BJ (cell line): ENCODE results near the gene SLC10A4. TPM values are rescaled to one million over a fixed set of nuclear protein-coding genes. Genes with fewer than 3 reads are reported as not detected.

Experiments used
- CTCF ChIA-PET: fragments of 350-600 bp; formaldehyde crosslinking; extraction: SDS; loops from one replicate; lab custom pipeline; 2021; ENCODE audit warnings: antibody characterized with exemption, inconsistent platforms; lab: Yijun Ruan, JAX
- POLR2A ChIA-PET: fragments of 300-600 bp; sonication (Branson Sonifier 250); formaldehyde crosslinking; extraction: SDS; loops from one replicate; lab custom pipeline; 2021; ENCODE audit warnings: antibody characterized with exemption; lab: Charles Lee
- DNase-seq: peaks from one replicate; pipeline ENCODE4 v3.0.0-alpha.2; 2011; ENCODE audit warnings: low read depth
- H3K27me3 ChIP-seq: 2 replicates; pipeline ENCODE4 v1.6.0; 2011; ENCODE audit warnings: low read length; ENCODE audit not compliant: control insufficient read depth, insufficient read depth
- H3K36me3 ChIP-seq: 2 replicates; pipeline ENCODE4 v1.5.1; 2011; ENCODE audit warnings: low read length; ENCODE audit not compliant: control insufficient read depth, insufficient read depth
- H3K4me3 ChIP-seq: 2 replicates; pipeline ENCODE4 v1.5.1; 2011; ENCODE audit warnings: low read depth, mild to moderate bottlenecking, control low read depth, low read length
- polyA plus RNA-seq: library from polyadenylated mRNA; depleted of rRNA; stranded (reverse); fragments of >200 nt; gene quantifications from 2 replicates; pipeline ENCODE4 v1.2.3, GENCODE V29; 2011; rRNA removed
- TF ChIP-seq, protein P1 (sequence below): IDR thresholded peaks from 2 replicates; pipeline ENCODE4 v1.5.1; 2011; ENCODE audit warnings: low read depth, mild to moderate bottlenecking, control low read depth, inconsistent platforms, low read length, moderate library complexity; ENCODE audit not compliant: insufficient read depth

Gene SLC10A4
- polyA plus RNA-seq, 1 experiment: not detected

DNA sequence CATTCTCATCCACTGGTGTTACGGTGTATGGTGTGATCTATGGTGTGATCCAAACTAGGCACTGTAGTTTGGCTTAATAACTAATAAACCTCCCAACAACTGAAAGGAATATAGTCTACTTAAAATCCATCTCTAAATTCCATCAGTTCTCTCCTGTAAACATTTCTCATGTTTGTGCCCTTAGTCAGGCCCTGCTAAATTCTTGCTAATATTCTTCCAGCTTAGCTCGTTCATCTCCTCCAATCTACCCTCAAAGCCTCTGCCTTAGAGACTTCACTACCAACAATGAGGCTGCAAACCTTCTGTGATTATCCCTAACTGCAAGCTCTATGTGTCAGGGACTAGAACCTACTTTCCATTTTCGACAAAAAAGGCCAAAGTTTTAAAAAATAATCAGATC, 35.0 kb downstream of the SLC10A4 start:
- CTCF ChIA-PET: interaction anchor here (1.0 to 2.0 kb wide), 2 partner anchors 15 to 28 kb away, joined by 3 to 4 read pairs; no protein-coding TSS in a partner anchor
- no peak for DNase-seq
- no peaks in the 10 kb centered on the region for H3K27me3 ChIP-seq
- POLR2A ChIA-PET: no interaction called here
- TF ChIP-seq, protein P1, sequence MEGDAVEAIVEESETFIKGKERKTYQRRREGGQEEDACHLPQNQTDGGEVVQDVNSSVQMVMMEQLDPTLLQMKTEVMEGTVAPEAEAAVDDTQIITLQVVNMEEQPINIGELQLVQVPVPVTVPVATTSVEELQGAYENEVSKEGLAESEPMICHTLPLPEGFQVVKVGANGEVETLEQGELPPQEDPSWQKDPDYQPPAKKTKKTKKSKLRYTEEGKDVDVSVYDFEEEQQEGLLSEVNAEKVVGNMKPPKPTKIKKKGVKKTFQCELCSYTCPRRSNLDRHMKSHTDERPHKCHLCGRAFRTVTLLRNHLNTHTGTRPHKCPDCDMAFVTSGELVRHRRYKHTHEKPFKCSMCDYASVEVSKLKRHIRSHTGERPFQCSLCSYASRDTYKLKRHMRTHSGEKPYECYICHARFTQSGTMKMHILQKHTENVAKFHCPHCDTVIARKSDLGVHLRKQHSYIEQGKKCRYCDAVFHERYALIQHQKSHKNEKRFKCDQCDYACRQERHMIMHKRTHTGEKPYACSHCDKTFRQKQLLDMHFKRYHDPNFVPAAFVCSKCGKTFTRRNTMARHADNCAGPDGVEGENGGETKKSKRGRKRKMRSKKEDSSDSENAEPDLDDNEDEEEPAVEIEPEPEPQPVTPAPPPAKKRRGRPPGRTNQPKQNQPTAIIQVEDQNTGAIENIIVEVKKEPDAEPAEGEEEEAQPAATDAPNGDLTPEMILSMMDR: no peak
- peaks cover 12% of the 10 kb centered on the region for H3K36me3 ChIP-seq
- no peak overlapping the region for H3K4me3 ChIP-seq

DNA sequence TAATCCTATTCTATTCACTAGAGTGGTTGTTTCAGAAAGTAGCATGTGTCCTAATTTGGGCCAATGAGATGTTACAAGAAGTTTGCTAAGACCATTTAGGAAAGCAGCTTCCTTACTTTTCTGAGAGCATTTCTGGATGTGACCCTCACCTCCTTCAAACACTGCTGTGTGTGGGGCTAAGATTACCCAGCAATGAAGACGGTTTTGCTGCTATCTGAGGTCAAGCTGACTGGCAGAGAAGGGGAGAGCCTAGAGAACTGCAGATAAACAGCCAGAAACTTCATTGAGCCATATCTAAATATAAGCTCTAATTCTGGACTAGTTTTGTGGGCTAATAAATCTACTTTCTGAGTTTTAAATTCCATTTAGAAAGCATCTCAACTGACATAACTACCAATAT, 43.3 kb downstream of the SLC10A4 start:
- TF ChIP-seq, protein P1: no peak
- ChIA-PET POLR2A (no interaction called here), CTCF (interaction anchor here (0.7 to 2.1 kb wide), 3 partner anchors 10 to 20 kb away, joined by 3 to 15 read pairs (median 3); no protein-coding TSS in a partner anchor)
- no peak for DNase-seq
- Histone ChIP-seq H3K4me3 (no peak overlapping the region), H3K36me3 (peaks cover 15% of the 10 kb centered on the region), H3K27me3 (no peaks in the 10 kb centered on the region)

DNA sequence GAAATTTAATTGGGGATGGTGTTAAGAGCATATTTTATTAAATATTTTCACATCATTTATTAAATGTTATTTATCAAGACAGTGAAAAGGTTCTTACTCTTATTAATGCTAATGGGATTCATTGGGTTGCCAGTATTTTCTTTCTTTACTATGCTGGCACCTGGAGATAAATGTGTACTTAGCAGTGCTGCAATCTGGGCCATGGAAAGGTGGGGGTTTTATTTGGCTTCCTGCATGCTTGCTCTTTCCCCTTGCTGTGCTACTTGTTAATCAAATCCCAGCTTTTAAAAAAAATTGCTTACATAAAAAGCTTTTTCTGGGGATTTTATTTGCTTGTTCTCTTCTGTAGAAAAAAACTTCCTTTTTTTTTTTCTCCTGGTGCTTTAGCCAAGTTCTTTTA, 55.2 kb downstream of the SLC10A4 start:
- TF ChIP-seq, protein P1: no peak
- ChIA-PET POLR2A (interaction anchor here (0.7 kb wide), 1 partner anchor 18 kb away, joined by 3 read pairs; no protein-coding TSS in a partner anchor), CTCF (interaction anchor here (0.7 to 1.3 kb wide), 2 partner anchors 8 to 313 kb away, joined by 3 read pairs; no protein-coding TSS in a partner anchor)
- Histone ChIP-seq H3K36me3 (no peaks in the 10 kb centered on the region; the same call in 1 of the 2 replicates), H3K4me3 (no peak overlapping the region), H3K27me3 (no peaks in the 10 kb centered on the region)
- DNase-seq: no peak

Other genes starting within 250 kb of the SLC10A4 start
- gene TEC, start 213.5 kb upstream of the SLC10A4 start, polyA plus RNA-seq: 0.20 and 0.28 TPM in 2 replicates
- 25.5 and 40.5 TPM in 2 replicates for gene SLAIN2, start 141.8 kb upstream of the SLC10A4 start, polyA plus RNA-seq
- not detected in 2 replicates for gene ZAR1, start 6.9 kb downstream of the SLC10A4 start, polyA plus RNA-seq